Keratinocyte (primary cell): Measurements from ENCODE around the gene C3orf20.

Experiments used
- CTCF ChIP-seq, 3 experiments: IDR thresholded peaks in 1 of 3; conservative IDR thresholded peaks in 1 of 3; optimal IDR thresholded peaks in 1 of 3; 2 replicates in 2 of 3; 3 replicates in 1 of 3; pipeline versions ENCODE3 to v1.5.1; 2011; ENCODE audit warnings: low read length in 3 of 3, mild to moderate bottlenecking in 3 of 3, moderate library complexity in 2 of 3, control low read depth in 1 of 3, inconsistent platforms in 1 of 3; ENCODE audit not compliant: insufficient read depth in 2 of 3; ENCODE audit errors: extremely low read depth in 1 of 3
- EZH2 ChIP-seq: IDR thresholded peaks from one replicate; pipeline ENCODE4 v1.6.1; 2012; ENCODE audit warnings: inconsistent platforms, mild to moderate bottlenecking, low read length, moderate library complexity

GRCh38 chr3:14796403-14797077 lies 121.6 kb downstream of the C3orf20 start:
- no peak for TF ChIP-seq CTCF (optimal IDR thresholded peaks at IDR 0.05 in 1 of 3, IDR thresholded peaks at IDR 0.05 in 1 of 3, conservative IDR thresholded peaks at IDR 0.05 in 1 of 3; ENCODE audit: extremely low read depth in 1 of 3, insufficient read depth in 2 of 3, low read length in 3 of 3)
- TF ChIP-seq EZH2, result no peak
